ENCODE data around the gene PRSS16. TPM values are rescaled to one million over a fixed set of nuclear protein-coding genes. Genes with fewer than 3 reads are reported as not detected.

PRSS16 gene
- total and polyA plus RNA-seq, 9 of the 15 experiments (the other 6 are each of a cell fraction or from before 2014, with no cell fraction given) = 4.5 to 21.3 (median 12.1) TPM

- TF ChIP-seq MEIS2 (IDR thresholded peaks at IDR 0.05; ENCODE audit: partially characterized antibody) (no peak), SOX6 (IDR thresholded peaks at IDR 0.05) (peak; percentile 57; the same call in 1 of the 2 replicates), KDM1A (IDR thresholded peaks at IDR 0.05) (peak in 1 of 2 experiments; percentile 66; a peak in 2 of 4 replicates), FOXK2 (conservative IDR thresholded peaks at IDR 0.05 in 1 of 2, IDR thresholded peaks at IDR 0.05 in 1 of 2; ENCODE audit: low read depth in 2 of 2) (peak in 1 of 2 experiments; percentile 58; a peak in 1 of 4 replicates), FOXA1 (IDR thresholded peaks at IDR 0.05; ENCODE audit: borderline replicate concordance) (no peak), ZFP36 (IDR thresholded peaks at IDR 0.05; ENCODE audit: low read depth, low read length, partially characterized antibody) (peak; percentile 20), GATAD2B (IDR thresholded peaks at IDR 0.05; ENCODE audit: borderline replicate concordance) (peak; percentile 48; the same call in 1 of the 2 replicates), NRF1 (conservative IDR thresholded peaks at IDR 0.05 in 1 of 2, IDR thresholded peaks at IDR 0.05 in 1 of 2) (no peak), GATAD2A (IDR thresholded peaks at IDR 0.05) (0 out of 2 replicates have a peak, but pooled peaks have one; percentile 51), LCOR (CRISPR knock-in tag; IDR thresholded peaks at IDR 0.05) (peak; percentile 51; the same call in 1 of the 2 replicates), TBL1XR1 (IDR thresholded peaks at IDR 0.05; ENCODE audit: low read length in 2 of 2) (0 out of 4 replicates have a peak, but pooled peaks of 1 of the 2 experiments have one; percentile 46), JUND (IDR thresholded peaks at IDR 0.05; ENCODE audit: borderline replicate concordance, low read depth, low read length) (peak; percentile 46; the same call in 1 of the 2 replicates), JUND (tag; IDR thresholded peaks at IDR 0.05; ENCODE audit: borderline replicate concordance, low read depth, low read length) (no peak), ZNF77 (CRISPR knock-in tag; IDR thresholded peaks at IDR 0.05) (no peak), CEBPG (CRISPR knock-in tag; IDR thresholded peaks at IDR 0.05) (no peak), CEBPG (tag; conservative IDR thresholded peaks at IDR 0.05 in 1 of 2, IDR thresholded peaks at IDR 0.05 in 1 of 2) (no peak)
- TF ChIP-seq, protein P1, sequence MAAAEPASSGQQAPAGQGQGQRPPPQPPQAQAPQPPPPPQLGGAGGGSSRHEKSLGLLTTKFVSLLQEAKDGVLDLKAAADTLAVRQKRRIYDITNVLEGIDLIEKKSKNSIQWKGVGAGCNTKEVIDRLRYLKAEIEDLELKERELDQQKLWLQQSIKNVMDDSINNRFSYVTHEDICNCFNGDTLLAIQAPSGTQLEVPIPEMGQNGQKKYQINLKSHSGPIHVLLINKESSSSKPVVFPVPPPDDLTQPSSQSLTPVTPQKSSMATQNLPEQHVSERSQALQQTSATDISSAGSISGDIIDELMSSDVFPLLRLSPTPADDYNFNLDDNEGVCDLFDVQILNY (CRISPR knock-in tag; IDR thresholded peaks at IDR 0.05) = no peak
These were observed 27.8 kb downstream of the PRSS16 start (continued) for GRCh38 chr6:27275025-27275956.

Data from K562 (cell line).